Measurements from ENCODE around the gene HNRNPH2.
A peak's percentile ranks its signal among the peaks of the same experiment; 100 is the strongest.

HNRNPH2 gene

DNA sequence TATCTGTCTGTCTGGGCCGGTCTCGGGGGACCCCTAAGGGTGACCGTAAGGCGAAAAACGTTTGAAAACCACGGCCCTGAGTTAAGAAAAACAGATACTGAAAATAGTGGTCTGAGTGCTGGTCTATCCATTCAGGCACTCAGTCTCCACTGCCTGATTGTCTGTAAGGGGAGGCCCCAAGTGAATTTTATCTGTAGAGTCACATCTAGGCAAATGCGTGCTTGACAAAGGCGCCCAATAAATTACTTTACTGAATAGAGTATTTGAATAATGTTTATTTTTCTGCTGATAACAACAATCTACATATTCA is 465 bp downstream of the HNRNPH2 start:
- Histone ChIP-seq H3K23ac (ENCODE audit: low read length) (no peak overlapping the region), H2BK12ac (ENCODE audit: low read length) (no peak overlapping the region), H3K14ac (ENCODE audit: low read length) (peak overlapping the region; percentile 79), H3K27ac (ENCODE audit: low read depth, low read length) (peak overlapping the region; percentile 85), H4K8ac (ENCODE audit: low read depth, low read length) (peak overlapping the region; percentile 60), H2AFZ (ENCODE audit: insufficient read depth, low read length, poor library complexity) (no peak overlapping the region), H3K9ac (ENCODE audit: low read length) (peak overlapping the region; percentile 76), H3K4me2 (ENCODE audit: low read length) (peak overlapping the region; percentile 40), H3K4me1 (ENCODE audit: control insufficient read depth in 1 of 2, insufficient read depth in 2 of 2, low read length in 2 of 2) (no peaks in the 10 kb centered on the region), H3K18ac (ENCODE audit: low read length) (peak overlapping the region; percentile 19), H4K91ac (ENCODE audit: low read depth, low read length) (peak overlapping the region; percentile 69), H3K79me1 (ENCODE audit: low read length) (peaks cover 2% of the 10 kb centered on the region), H3K4me3 (ENCODE audit: low read depth, low read length) (peak overlapping the region; percentile 78), H2BK5ac (ENCODE audit: low read depth, low read length, poor library complexity) (peak overlapping the region; percentile 73), H3K79me2 (ENCODE audit: control insufficient read depth, insufficient read depth, low read length, poor library complexity) (peaks cover 4% of the 10 kb centered on the region), H3K36me3 (ENCODE audit: control insufficient read depth in 1 of 2, insufficient read depth in 2 of 2, low read length in 2 of 2) (peaks cover 10 to 17% of the 10 kb centered on the region in 2 experiments), H3K27me3 (ENCODE audit: insufficient read depth, low read length) (no peaks in the 10 kb centered on the region), H3K9me3 (ENCODE audit: insufficient read depth, low read depth, low read length) (no peaks in the 10 kb centered on the region), H2BK120ac (ENCODE audit: insufficient read depth, low read length, poor library complexity) (peak overlapping the region; percentile 27), H2AK5ac (ENCODE audit: low read length) (no peak overlapping the region), H4K12ac (ENCODE audit: low read depth, low read length) (peak overlapping the region; percentile 77), H3K4ac (ENCODE audit: low read depth, low read length) (peak overlapping the region; percentile 46)
- DNase-seq, result peak in 1 of 2 donors; percentile 43
- no CpG with 5 or more reads among the region's 8 CpGs for WGBS (ENCODE audit: extremely low coverage, insufficient coverage, insufficient read length)

DNA sequence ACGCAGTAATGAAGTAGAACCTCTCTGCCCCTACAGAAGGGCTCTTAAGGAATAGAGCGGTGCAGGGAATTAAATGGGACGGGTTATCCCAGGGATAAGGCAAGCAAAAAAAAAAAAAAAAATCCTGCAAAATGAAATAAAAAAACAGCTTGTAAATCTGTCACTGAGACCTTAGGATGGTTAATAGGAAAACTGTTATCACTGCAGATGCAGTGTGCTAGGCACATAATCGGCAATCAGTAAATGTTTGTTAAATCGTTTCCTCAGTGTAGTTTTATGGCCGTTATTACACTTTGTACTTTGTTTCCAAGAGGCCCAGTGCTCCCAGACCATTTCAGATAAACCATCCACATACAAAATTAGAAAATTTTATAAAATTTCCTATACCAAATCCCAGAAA is 1.0 kb downstream of the HNRNPH2 start:
- Histone ChIP-seq H3K23ac (ENCODE audit: low read length) (no peak overlapping the region), H3K4ac (ENCODE audit: low read depth, low read length) (no peak overlapping the region), H4K8ac (ENCODE audit: low read depth, low read length) (no peak overlapping the region), H3K79me2 (ENCODE audit: control insufficient read depth, insufficient read depth, low read length, poor library complexity) (peaks cover 4% of the 10 kb centered on the region), H3K36me3 (ENCODE audit: control insufficient read depth in 1 of 2, insufficient read depth in 2 of 2, low read length in 2 of 2) (peaks cover 10 to 14% of the 10 kb centered on the region in 2 experiments), H3K14ac (ENCODE audit: low read length) (no peak overlapping the region), H3K9ac (ENCODE audit: low read length) (no peak overlapping the region), H2BK5ac (ENCODE audit: low read depth, low read length, poor library complexity) (no peak overlapping the region), H2BK120ac (ENCODE audit: insufficient read depth, low read length, poor library complexity) (no peak overlapping the region), H3K4me1 (ENCODE audit: control insufficient read depth in 1 of 2, insufficient read depth in 2 of 2, low read length in 2 of 2) (no peaks in the 10 kb centered on the region), H3K4me2 (ENCODE audit: low read length) (peak overlapping the region; percentile 57), H3K4me3 (ENCODE audit: low read depth, low read length) (no peak overlapping the region), H2AFZ (ENCODE audit: insufficient read depth, low read length, poor library complexity) (no peak overlapping the region), H4K12ac (ENCODE audit: low read depth, low read length) (no peak overlapping the region), H2AK5ac (ENCODE audit: low read length) (no peak overlapping the region), H4K91ac (ENCODE audit: low read depth, low read length) (no peak overlapping the region), H2BK12ac (ENCODE audit: low read length) (no peak overlapping the region), H3K79me1 (ENCODE audit: low read length) (peaks cover 2% of the 10 kb centered on the region), H3K9me3 (ENCODE audit: insufficient read depth, low read depth, low read length) (no peaks in the 10 kb centered on the region), H3K27me3 (ENCODE audit: insufficient read depth, low read length) (no peaks in the 10 kb centered on the region), H3K27ac (ENCODE audit: low read depth, low read length) (no peak overlapping the region), H3K18ac (ENCODE audit: low read length) (no peak overlapping the region)
- no CpG with 5 or more reads among the region's 6 CpGs for WGBS (ENCODE audit: extremely low coverage, insufficient coverage, insufficient read length)
- peak in 1 of 2 donors; percentile 17 for DNase-seq

DNA sequence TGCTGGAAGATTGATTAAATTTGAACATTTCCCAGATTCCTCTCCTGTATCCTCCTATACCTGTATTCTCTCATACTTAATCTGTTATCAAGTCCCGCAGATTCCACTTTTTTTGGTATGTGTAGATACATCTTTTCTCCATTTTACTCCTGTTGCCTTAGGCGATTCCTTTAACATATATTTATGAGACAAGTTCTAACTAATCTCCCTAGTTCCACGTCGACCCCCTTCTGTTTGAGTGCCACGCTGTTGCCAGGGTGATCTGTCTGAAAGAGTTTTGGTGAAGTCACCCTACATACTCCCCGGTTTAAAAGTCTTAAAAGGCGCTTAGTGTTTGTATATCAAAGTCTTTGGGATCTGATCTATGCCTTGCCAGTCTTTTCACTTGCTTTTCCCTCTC is 2.4 kb downstream of the HNRNPH2 start:
- Histone ChIP-seq H3K4me2 (ENCODE audit: low read length) (peak overlapping the region; percentile 14), H2BK5ac (ENCODE audit: low read depth, low read length, poor library complexity) (no peak overlapping the region), H4K91ac (ENCODE audit: low read depth, low read length) (no peak overlapping the region), H3K4me1 (ENCODE audit: control insufficient read depth in 1 of 2, insufficient read depth in 2 of 2, low read length in 2 of 2) (no peaks in the 10 kb centered on the region), H3K79me1 (ENCODE audit: low read length) (peaks cover 2% of the 10 kb centered on the region), H3K23ac (ENCODE audit: low read length) (no peak overlapping the region), H3K9me3 (ENCODE audit: insufficient read depth, low read depth, low read length) (no peaks in the 10 kb centered on the region), H4K12ac (ENCODE audit: low read depth, low read length) (no peak overlapping the region), H2AK5ac (ENCODE audit: low read length) (no peak overlapping the region), H2BK12ac (ENCODE audit: low read length) (no peak overlapping the region), H3K79me2 (ENCODE audit: control insufficient read depth, insufficient read depth, low read length, poor library complexity) (peaks cover 4% of the 10 kb centered on the region), H3K4me3 (ENCODE audit: low read depth, low read length) (no peak overlapping the region), H3K4ac (ENCODE audit: low read depth, low read length) (peak overlapping the region; percentile 55), H3K27ac (ENCODE audit: low read depth, low read length) (no peak overlapping the region), H2AFZ (ENCODE audit: insufficient read depth, low read length, poor library complexity) (no peak overlapping the region), H3K14ac (ENCODE audit: low read length) (no peak overlapping the region), H3K9ac (ENCODE audit: low read length) (no peak overlapping the region), H3K18ac (ENCODE audit: low read length) (no peak overlapping the region), H3K36me3 (ENCODE audit: control insufficient read depth in 1 of 2, insufficient read depth in 2 of 2, low read length in 2 of 2) (peaks cover 10 to 14% of the 10 kb centered on the region in 2 experiments), H3K27me3 (ENCODE audit: insufficient read depth, low read length) (no peaks in the 10 kb centered on the region), H4K8ac (ENCODE audit: low read depth, low read length) (no peak overlapping the region), H2BK120ac (ENCODE audit: insufficient read depth, low read length, poor library complexity) (no peak overlapping the region)
- no CpG with 5 or more reads among the region's 7 CpGs for WGBS (ENCODE audit: extremely low coverage, insufficient coverage, insufficient read length)
- peak; percentile 41 to 76 for DNase-seq

DNA sequence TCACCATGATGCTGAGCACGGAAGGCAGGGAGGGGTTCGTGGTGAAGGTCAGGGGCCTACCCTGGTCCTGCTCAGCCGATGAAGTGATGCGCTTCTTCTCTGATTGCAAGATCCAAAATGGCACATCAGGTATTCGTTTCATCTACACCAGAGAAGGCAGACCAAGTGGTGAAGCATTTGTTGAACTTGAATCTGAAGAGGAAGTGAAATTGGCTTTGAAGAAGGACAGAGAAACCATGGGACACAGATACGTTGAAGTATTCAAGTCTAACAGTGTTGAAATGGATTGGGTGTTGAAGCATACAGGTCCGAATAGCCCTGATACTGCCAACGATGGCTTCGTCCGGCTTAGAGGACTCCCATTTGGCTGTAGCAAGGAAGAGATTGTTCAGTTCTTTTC is 4.0 kb downstream of the HNRNPH2 start:
- no CpG with 5 or more reads among the region's 10 CpGs for WGBS (ENCODE audit: extremely low coverage, insufficient coverage, insufficient read length)
- Histone ChIP-seq H4K8ac (ENCODE audit: low read depth, low read length) (no peak overlapping the region), H3K9me3 (ENCODE audit: insufficient read depth, low read depth, low read length) (no peaks in the 10 kb centered on the region), H3K4me1 (ENCODE audit: control insufficient read depth in 1 of 2, insufficient read depth in 2 of 2, low read length in 2 of 2) (peaks cover 4 to 7% of the 10 kb centered on the region in 2 experiments), H3K79me2 (ENCODE audit: control insufficient read depth, insufficient read depth, low read length, poor library complexity) (peaks cover 4% of the 10 kb centered on the region), H3K9ac (ENCODE audit: low read length) (no peak overlapping the region), H3K27me3 (ENCODE audit: insufficient read depth, low read length) (no peaks in the 10 kb centered on the region), H2BK5ac (ENCODE audit: low read depth, low read length, poor library complexity) (no peak overlapping the region), H2BK12ac (ENCODE audit: low read length) (no peak overlapping the region), H4K12ac (ENCODE audit: low read depth, low read length) (no peak overlapping the region), H3K23ac (ENCODE audit: low read length) (no peak overlapping the region), H4K91ac (ENCODE audit: low read depth, low read length) (no peak overlapping the region), H3K79me1 (ENCODE audit: low read length) (peaks cover 4% of the 10 kb centered on the region), H3K36me3 (ENCODE audit: control insufficient read depth in 1 of 2, insufficient read depth in 2 of 2, low read length in 2 of 2) (peaks cover 10 to 14% of the 10 kb centered on the region in 2 experiments), H3K27ac (ENCODE audit: low read depth, low read length) (no peak overlapping the region), H2AFZ (ENCODE audit: insufficient read depth, low read length, poor library complexity) (no peak overlapping the region), H3K4me2 (ENCODE audit: low read length) (no peak overlapping the region), H2AK5ac (ENCODE audit: low read length) (no peak overlapping the region), H3K4ac (ENCODE audit: low read depth, low read length) (peak overlapping the region; percentile 58), H3K14ac (ENCODE audit: low read length) (no peak overlapping the region), H2BK120ac (ENCODE audit: insufficient read depth, low read length, poor library complexity) (no peak overlapping the region), H3K18ac (ENCODE audit: low read length) (no peak overlapping the region), H3K4me3 (ENCODE audit: low read depth, low read length) (no peak overlapping the region)
- no peak for DNase-seq
